Sigmoid colon (tissue), 7 donors: ENCODE measurements around the gene LPCAT4. TPM values are rescaled to one million over a fixed set of nuclear protein-coding genes. Genes with fewer than 3 reads are reported as not detected.
"Not testable (repeated sequence)": the region's sequence is repeated elsewhere in the genome, so short reads cannot be mapped to it uniquely, and the experiment has no call there.

Experiments
- DNase-seq: peaks from one replicate; pipeline ENCODE4 v3.0.0-alpha.2; 2019
- H3K27ac ChIP-seq, 4 donors: fragments of 200-600 bp; sonication (generic); one replicate each; pipeline ENCODE4 v1.5.1; 2016 to 2019; ENCODE audit warnings: mild to moderate bottlenecking in 1 of 4
- H3K27me3 ChIP-seq, 3 donors: fragments of 200-600 bp; sonication (generic); one replicate each; pipeline ENCODE4 v1.5.1; 2019; ENCODE audit warnings: mild to moderate bottlenecking in 1 of 3
- H3K36me3 ChIP-seq, 4 donors: fragments of 200-600 bp; sonication (generic); one replicate each; pipeline ENCODE4 v1.5.1; 2016 to 2019
- H3K4me1 ChIP-seq, 4 donors: fragments of 200-600 bp; sonication (generic); one replicate each; pipeline ENCODE4 v1.5.1; 2017 to 2019
- H3K4me3 ChIP-seq, 4 donors: fragments of 200-600 bp; sonication (generic); one replicate each; pipeline ENCODE4 v1.5.1; 2017 to 2019; ENCODE audit warnings: mild to moderate bottlenecking in 2 of 4, moderate library complexity in 1 of 4
- H3K9me3 ChIP-seq, 4 donors: fragments of 200-600 bp in 3 of 4; sonication (generic) in 3 of 4; one replicate each; pipeline versions ENCODE4 v1.5.1 to v1.6.1; 2013 to 2019
- EP300 ChIP-seq, 4 donors: sonication (generic); formaldehyde crosslinking; IDR thresholded peaks; one replicate each; pipeline ENCODE4 v1.6.1; 2017; ENCODE audit warnings: antibody characterized with exemption in 4 of 4
- POLR2A ChIP-seq, 2 donors: fragments of 450-650 bp; IDR thresholded peaks; one replicate each; pipeline ENCODE4 v1.6.1; 2016; ENCODE audit warnings: antibody characterized with exemption in 2 of 2, mild to moderate bottlenecking in 2 of 2, moderate library complexity in 2 of 2
- POLR2AphosphoS5 ChIP-seq, 4 donors: sonication (generic); formaldehyde crosslinking; IDR thresholded peaks; one replicate each; pipeline ENCODE4 v1.6.1; 2017; ENCODE audit warnings: antibody characterized with exemption in 4 of 4
- WGBS, 2 donors: extraction: QIAGEN DNeasy Blood & Tissue Kit; methylation state at CpG; one replicate each; pipeline ENCODE4 v1.1.7; 2013; 5-methylcytosine and 5-hydroxymethylcytosine counted together
- intact Hi-C: fragments of 100-400 bp; cut with DNase I; formaldehyde crosslinking; loops from one replicate; pipeline ENCODE4 v1.15.1; 2023
- polyA plus RNA-seq, 3 donors: library from polyadenylated mRNA; stranded (reverse); fragments of 200-250 nt; gene quantifications; one replicate each; pipeline ENCODE4 v1.2.3, GENCODE V29; 2013
- total RNA-seq, 4 donors: library from RNA; depleted of rRNA; stranded (reverse); fragments of >200 nt; gene quantifications; one replicate each; pipeline ENCODE4 v1.1.0, GENCODE V29; 2016
- TF ChIP-seq, protein P1 (sequence below), 4 experiments: fragments of 450-650 bp in 3 of 4; fragments of 200-600 bp in 1 of 4; IDR thresholded peaks; one replicate each; pipeline ENCODE4 v1.5.1; 2016 to 2019; ENCODE audit warnings: antibody characterized with exemption in 4 of 4, mild to moderate bottlenecking in 3 of 4, moderate library complexity in 2 of 4
- donor health status: healthy with polysubstance abuse.
- donor health status: Bipolar disorder and iron deficiency.
- donor health status: healthy.

Gene LPCAT4
- total and polyA plus RNA-seq, 7 donors = 9.6 to 122 (median 24.5) TPM

GRCh38 chr15:34349769-34350168 is 17.2 kb downstream of the LPCAT4 start:
- intact Hi-C loops = no loop called here
- no peak for DNase-seq
- 86 to 90% methylated on average over 4 of the region's 4 CpGs for WGBS, 2 donors
- no peaks in the 10 kb centered on the region for H3K36me3 ChIP-seq
- no peaks in the 10 kb centered on the region for H3K27me3 ChIP-seq
- no peak for TF ChIP-seq EP300 (IDR thresholded peaks at IDR 0.05)
- TF ChIP-seq, protein P1, sequence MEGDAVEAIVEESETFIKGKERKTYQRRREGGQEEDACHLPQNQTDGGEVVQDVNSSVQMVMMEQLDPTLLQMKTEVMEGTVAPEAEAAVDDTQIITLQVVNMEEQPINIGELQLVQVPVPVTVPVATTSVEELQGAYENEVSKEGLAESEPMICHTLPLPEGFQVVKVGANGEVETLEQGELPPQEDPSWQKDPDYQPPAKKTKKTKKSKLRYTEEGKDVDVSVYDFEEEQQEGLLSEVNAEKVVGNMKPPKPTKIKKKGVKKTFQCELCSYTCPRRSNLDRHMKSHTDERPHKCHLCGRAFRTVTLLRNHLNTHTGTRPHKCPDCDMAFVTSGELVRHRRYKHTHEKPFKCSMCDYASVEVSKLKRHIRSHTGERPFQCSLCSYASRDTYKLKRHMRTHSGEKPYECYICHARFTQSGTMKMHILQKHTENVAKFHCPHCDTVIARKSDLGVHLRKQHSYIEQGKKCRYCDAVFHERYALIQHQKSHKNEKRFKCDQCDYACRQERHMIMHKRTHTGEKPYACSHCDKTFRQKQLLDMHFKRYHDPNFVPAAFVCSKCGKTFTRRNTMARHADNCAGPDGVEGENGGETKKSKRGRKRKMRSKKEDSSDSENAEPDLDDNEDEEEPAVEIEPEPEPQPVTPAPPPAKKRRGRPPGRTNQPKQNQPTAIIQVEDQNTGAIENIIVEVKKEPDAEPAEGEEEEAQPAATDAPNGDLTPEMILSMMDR (IDR thresholded peaks at IDR 0.05) = no peak
- no peak for TF ChIP-seq POLR2AphosphoS5 (IDR thresholded peaks at IDR 0.05)
- TF ChIP-seq POLR2A (IDR thresholded peaks at IDR 0.05) = no peak
- H3K9me3 ChIP-seq = no peaks in the 10 kb centered on the region
- H3K27ac ChIP-seq = no peak overlapping the region
- no peak overlapping the region for H3K4me3 ChIP-seq
- H3K4me1 ChIP-seq = peaks cover 0 to 10% (median 5%) of the 10 kb centered on the region in 4 donors

- H3K9me3 ChIP-seq = no peaks in the 10 kb centered on the region
- H3K4me3 ChIP-seq = no peak overlapping the region
- H3K27ac ChIP-seq = no peak overlapping the region
- no peaks in the 10 kb centered on the region for H3K27me3 ChIP-seq
- H3K4me1 ChIP-seq = peaks cover 0 to 10% (median 5%) of the 10 kb centered on the region in 4 donors
- WGBS, 2 donors = 42 to 71% methylated on average over 1 of the region's 1 CpG
- TF ChIP-seq EP300 (IDR thresholded peaks at IDR 0.05) (no peak), POLR2AphosphoS5 (IDR thresholded peaks at IDR 0.05) (no peak), POLR2A (IDR thresholded peaks at IDR 0.05) (no peak)
- TF ChIP-seq, protein P1 (IDR thresholded peaks at IDR 0.05) = no peak
- H3K36me3 ChIP-seq = no peaks in the 10 kb centered on the region
- no peak for DNase-seq
- intact Hi-C loops = no loop called here
Measured at GRCh38 chr15:34348735-34349300, 18.2 kb downstream of the LPCAT4 start.

DNA sequence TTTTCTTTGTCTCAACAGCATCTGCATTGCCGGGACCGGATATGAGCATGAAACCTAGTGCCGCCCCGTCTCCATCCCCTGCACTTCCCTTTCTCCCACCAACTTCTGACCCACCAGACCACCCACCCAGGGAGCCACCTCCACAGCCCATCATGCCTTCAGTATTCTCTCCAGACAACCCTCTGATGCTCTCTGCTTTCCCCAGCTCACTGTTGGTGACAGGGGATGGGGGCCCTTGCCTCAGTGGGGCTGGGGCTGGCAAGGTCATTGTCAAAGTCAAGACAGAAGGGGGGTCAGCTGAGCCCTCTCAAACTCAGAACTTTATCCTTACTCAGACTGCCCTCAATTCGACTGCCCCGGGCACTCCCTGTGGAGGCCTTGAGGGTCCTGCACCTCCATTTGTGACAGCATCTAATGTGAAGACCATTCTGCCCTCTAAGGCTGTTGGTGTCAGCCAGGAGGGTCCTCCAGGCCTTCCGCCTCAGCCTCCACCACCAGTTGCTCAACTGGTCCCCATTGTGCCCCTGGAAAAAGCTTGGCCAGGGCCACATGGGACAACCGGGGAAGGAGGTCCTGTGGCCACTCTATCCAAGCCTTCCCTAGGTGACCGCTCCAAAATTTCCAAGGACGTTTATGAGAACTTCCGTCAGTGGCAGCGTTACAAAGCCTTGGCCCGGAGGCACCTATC is 18.9 kb downstream of the LPCAT4 start:
- Histone ChIP-seq H3K4me1 (peaks cover 0 to 10% (median 5%) of the 10 kb centered on the region in 4 donors), H3K4me3 (no peak overlapping the region), H3K27ac (no peak overlapping the region), H3K36me3 (no peaks in the 10 kb centered on the region), H3K27me3 (no peaks in the 10 kb centered on the region), H3K9me3 (no peaks in the 10 kb centered on the region)
- no peak for TF ChIP-seq POLR2AphosphoS5 (IDR thresholded peaks at IDR 0.05)
- no peak for TF ChIP-seq POLR2A (IDR thresholded peaks at IDR 0.05)
- no peak for TF ChIP-seq EP300 (IDR thresholded peaks at IDR 0.05)
- TF ChIP-seq, protein P1 (IDR thresholded peaks at IDR 0.05) = no peak
- DNase-seq = no peak
- 85 to 87% methylated on average over 13 of the region's 13 CpGs for WGBS, 2 donors
- intact Hi-C loops = no loop called here

- WGBS, 2 donors = 2% methylated on average over 38 of the region's 38 CpGs
Measured at GRCh38 chr15:34342737-34343575, 24.0 kb downstream of the LPCAT4 start, which contains the start of the genes NOP10 and NUTM1. Gene NOP10, minus strand, starts transcription at chr15:34343136. Its CDS starts 63 bp downstream, at chr15:34343073. Gene NUTM1, plus strand, starts transcription at chr15:34343315. Its CDS starts 382 bp downstream, at chr15:34343697.

GRCh38 chr15:34342213-34342736 is 24.7 kb downstream of the LPCAT4 start:
- DNase-seq, H3K27me3 ChIP-seq, H3K9me3 ChIP-seq: not testable (repeated sequence)
- 26 to 38% methylated on average over 26 of the region's 26 CpGs for WGBS, 2 donors
- intact Hi-C loops = loop anchor here (2.0 kb wide), 1 partner anchor 241 kb away; the partner anchor contains the start of gene EMC7
- peaks cover 0 to 19% (median 8%) of the 10 kb centered on the region in 4 donors for H3K36me3 ChIP-seq
- peak overlapping the region; percentile 53 to 70 (median 67) for H3K4me3 ChIP-seq
- peaks cover 0 to 17% (median 11%) of the 10 kb centered on the region in 4 donors for H3K4me1 ChIP-seq
- H3K27ac ChIP-seq = peak overlapping the region; percentile 84 to 87 (median 86)

More at GRCh38 chr15:34342737-34343575, 24.0 kb downstream of the LPCAT4 start, which contains the start of the genes NOP10 and NUTM1:
- no peaks in the 10 kb centered on the region for H3K27me3 ChIP-seq
- no peaks in the 10 kb centered on the region for H3K9me3 ChIP-seq
- peak within 1 kb of the TSS; percentile 53 to 70 (median 67) for H3K4me3 ChIP-seq
- peak; percentile 94 for DNase-seq
- peaks cover 0 to 19% (median 8%) of the 10 kb centered on the region in 4 donors for H3K36me3 ChIP-seq
- H3K27ac ChIP-seq = peak within 1 kb of the TSS; percentile 84 to 87 (median 86)
- TF ChIP-seq POLR2A (IDR thresholded peaks at IDR 0.05) (peak; percentile 61 to 71), POLR2AphosphoS5 (IDR thresholded peaks at IDR 0.05) (peak; percentile 76 to 93 (median 92)), EP300 (IDR thresholded peaks at IDR 0.05) (no peak)
- TF ChIP-seq, protein P1 (IDR thresholded peaks at IDR 0.05) = peak; percentile 91 to 98 (median 96)
- H3K4me1 ChIP-seq = peaks cover 0 to 17% (median 11%) of the 10 kb centered on the region in 4 donors
- intact Hi-C loops = loop anchor here (1.0 to 2.0 kb wide), 3 partner anchors 24 to 245 kb away; partner anchors contain the start of genes EMC7 and LPCAT4
